GM12878 (cell line): ENCODE results near the gene GOLGA6L26. TPM values are rescaled to one million over a fixed set of nuclear protein-coding genes. Genes with fewer than 3 reads are reported as not detected.
A peak's percentile ranks its signal among the peaks of the same experiment; 100 is the strongest.
"Not testable (repeated sequence)": the region's sequence is repeated elsewhere in the genome, so short reads cannot be mapped to it uniquely, and the experiment has no call there.

ENCODE experiments used
- ATAC-seq: fragments of 200-7000 bp; cut with Tn5 transposase; 3 replicates; pipeline ENCODE4 v1.9.1; 2020; ENCODE audit warnings: mild to moderate bottlenecking, moderate library complexity
- BruUV-seq: library from RNA; stranded (reverse); fragments of 400-500 nt; replicated peaks from 2 replicates; lab custom pipeline; 2021; lab: Mats Ljungman, UMichigan
- CTCF ChIA-PET: fragments of 300-600 bp; sonication (Branson Sonifier 250); formaldehyde crosslinking; extraction: SDS; loops from one replicate; lab custom pipeline; 2021; ENCODE audit warnings: inconsistent platforms; lab: Yijun Ruan, JAX
- POLR2A ChIA-PET: fragments of 350-600 bp; formaldehyde crosslinking; extraction: SDS; loops from one replicate; lab custom pipeline; 2021; ENCODE audit warnings: inconsistent platforms; lab: Charles Lee
- RAD21 ChIA-PET: fragments of 300-600 bp; sonication (Branson Sonifier 250); formaldehyde crosslinking; loops from one replicate; lab custom pipeline; 2023; ENCODE audit warnings: antibody characterized with exemption; ENCODE audit not compliant: unreplicated experiment; lab: Charles Lee
- SMC1A ChIA-PET: fragments of 300-600 bp; sonication (Branson Sonifier 250); formaldehyde crosslinking; loops from one replicate; lab custom pipeline; 2023; ENCODE audit not compliant: unreplicated experiment, uncharacterized antibody; lab: Charles Lee
- DNase-seq: peaks from one replicate; pipeline ENCODE4 v3.0.0-alpha.2; 2011; ENCODE audit warnings: low read depth, low spot score
- FAIRE-seq: peaks from 3 replicates; lab custom pipeline; 2011; peaks lifted over from hg19 to GRCh38; lab: Jason Lieb, UNC
- H2AFZ ChIP-seq: 2 replicates; pipeline ENCODE4 v1.6.0; 2011; ENCODE audit warnings: low read depth, low read length, control low read depth; ENCODE audit not compliant: control insufficient read depth
- H3K27ac ChIP-seq: 2 replicates; pipeline ENCODE4 v1.5.1; 2011; ENCODE audit warnings: control low read depth; ENCODE audit not compliant: control insufficient read depth, insufficient read depth
- H3K27me3 ChIP-seq, 2 experiments: replicated peaks in 1 of 2; 2 replicates each; pipeline versions ENCODE4 v1.6.0 to v1.6.1; 2011; ENCODE audit warnings: low read length in 1 of 2; ENCODE audit not compliant: control insufficient read depth in 2 of 2, insufficient read depth in 2 of 2
- H3K36me3 ChIP-seq, 2 experiments: 2 replicates each; pipeline ENCODE4 v1.5.1; 2011; ENCODE audit warnings: low read length in 1 of 2; ENCODE audit not compliant: control insufficient read depth in 2 of 2, insufficient read depth in 2 of 2
- H3K4me1 ChIP-seq: 2 replicates; pipeline ENCODE4 v1.6.1; 2011; ENCODE audit warnings: mild to moderate bottlenecking, low read length, moderate library complexity, mixed read lengths; ENCODE audit not compliant: control insufficient read depth, insufficient read depth
- H3K4me2 ChIP-seq: 2 replicates; pipeline ENCODE4 v1.6.0; 2011; ENCODE audit warnings: control low read depth; ENCODE audit not compliant: control insufficient read depth, insufficient read depth
- H3K4me3 ChIP-seq: fragments of 200-600 bp; sonication (generic); 2 replicates; pipeline ENCODE4 v1.5.1; 2016
- H3K79me2 ChIP-seq: 2 replicates; pipeline ENCODE4 v1.6.0; 2011; ENCODE audit warnings: low read length; ENCODE audit not compliant: control insufficient read depth, insufficient read depth
- H3K9ac ChIP-seq: 2 replicates; pipeline ENCODE4 v1.8.0; 2011; ENCODE audit warnings: low read length, control low read depth, mixed read lengths; ENCODE audit not compliant: control insufficient read depth, insufficient read depth
- H3K9me3 ChIP-seq: replicated peaks from 3 replicates; pipeline ENCODE4 v1.5.1; 2011; ENCODE audit warnings: mild to moderate bottlenecking, low read length; ENCODE audit not compliant: control insufficient read depth, insufficient read depth
- H4K20me1 ChIP-seq: 2 replicates; pipeline ENCODE4 v1.6.0; 2011; ENCODE audit not compliant: control insufficient read depth, insufficient read depth
- WGBS: methylation state at CpG from one replicate; pipeline ENCODE4 v1.1.6; 2016; ENCODE audit warnings: low lambda C conversion rate; ENCODE audit not compliant: insufficient replicate concordance, insufficient coverage; ENCODE audit errors: missing lambda C conversion rate; 5-methylcytosine and 5-hydroxymethylcytosine counted together
- in situ Hi-C: fragments of 300-500 bp; cut with MboI; formaldehyde crosslinking; loops from 9 replicates; pipeline ENCODE4 v1.14.3; 2018; ENCODE audit warnings: mixed read lengths
- intact Hi-C: fragments of 100-400 bp; cut with micrococcal nuclease; formaldehyde crosslinking; loops from one replicate; pipeline ENCODE4 v1.14.2; 2022; ENCODE audit not compliant: unreplicated experiment
- polyA plus RNA-seq, 11 experiments: library from polyadenylated mRNA; depleted of rRNA in 4 of 11; unstranded in 6 of 11; stranded (reverse) in 5 of 11; fragments of >200 nt; fragmentation: Nextera tagmentation in 4 of 11; fragmentation: Illumina TruSeq in 1 of 11; extraction: Ambion mirVana in 4 of 11; extraction: Trizol in 1 of 11; gene quantifications; 1 replicate in 1 of 11; 2 replicates in 10 of 11; pipeline versions ENCODE4 v1.2.1 to v1.2.3, GENCODE V29; 2011 to 2016; ENCODE audit warnings: inconsistent platforms in 2 of 11, missing spikeins in 2 of 11, low read depth in 1 of 11
- total RNA-seq, 4 experiments: library from RNA; depleted of rRNA in 3 of 4; stranded (reverse); fragments of >200 nt in 3 of 4; fragmentation: Illumina TruSeq in 1 of 4; extraction: Trizol in 1 of 4; gene quantifications; 2 replicates each; pipeline versions ENCODE4 v1.2.1 to v1.2.3, GENCODE V29; 2013 to 2021

Gene GOLGA6L26
- total and polyA plus RNA-seq, 10 of the 15 experiments (the other 5 are each of a cell fraction or from before 2014, with no cell fraction given) = not detected

DNA sequence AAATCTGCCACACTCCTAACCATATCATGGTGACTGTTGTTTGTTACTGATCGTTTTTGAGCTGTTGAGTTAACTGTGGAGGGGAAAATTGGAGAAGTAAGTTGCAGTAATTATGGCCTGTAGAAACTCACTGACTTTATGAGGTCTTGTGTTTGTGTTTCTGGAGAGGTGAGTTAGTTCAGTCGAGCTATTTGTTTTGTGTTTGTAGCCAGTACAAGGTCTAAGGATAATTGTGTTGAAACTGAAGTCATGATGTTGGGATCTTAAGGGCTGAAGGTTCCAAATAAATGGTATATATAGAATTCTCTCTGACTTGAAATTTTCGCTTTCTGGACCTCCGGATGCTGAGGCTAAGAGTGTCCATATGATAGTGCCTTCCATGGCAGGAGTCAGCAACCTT, 29.2 kb downstream of the GOLGA6L26 start:
- H2AFZ ChIP-seq, H3K79me2 ChIP-seq, H3K27me3 ChIP-seq, H4K20me1 ChIP-seq, SMC1A ChIA-PET, ATAC-seq, BruUV-seq, H3K4me1 ChIP-seq, DNase-seq, H3K9me3 ChIP-seq, RAD21 ChIA-PET, H3K36me3 ChIP-seq, CTCF ChIA-PET, in situ Hi-C loops, POLR2A ChIA-PET, H3K9ac ChIP-seq, intact Hi-C loops, H3K27ac ChIP-seq, FAIRE-seq: not testable (repeated sequence)
- Histone ChIP-seq H3K4me3 (peak overlapping the region; percentile 79), H3K4me2 (peak overlapping the region; percentile 26; the same call in 1 of the 2 replicates)
- WGBS = 47% methylated on average over 4 of the region's 4 CpGs

DNA sequence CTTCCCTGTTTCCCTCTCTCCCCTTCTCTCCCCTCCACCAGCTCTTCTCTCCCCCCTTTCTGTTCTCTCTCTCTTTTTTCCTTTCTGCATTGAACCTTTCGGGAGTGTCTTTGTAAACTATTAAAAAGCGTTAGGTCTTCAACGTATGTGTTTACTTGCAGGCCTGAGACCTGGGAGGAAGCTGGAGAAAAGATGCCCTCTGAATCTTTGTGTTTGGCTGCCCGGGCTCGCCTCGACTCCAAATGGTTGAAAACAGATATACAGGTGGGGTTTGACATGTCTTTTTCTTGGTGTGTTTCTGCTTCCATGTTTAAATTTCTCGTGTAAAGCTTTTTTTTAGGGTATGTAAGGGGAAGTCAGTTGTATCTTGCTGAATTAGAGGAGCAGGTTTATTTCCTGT, 29.7 kb downstream of the GOLGA6L26 start:
- Histone ChIP-seq H3K4me2 (peak overlapping the region; percentile 4; the same call in 1 of the 2 replicates), H2AFZ (peak overlapping the region; percentile 41), H3K4me3 (peak overlapping the region; percentile 79), H3K9ac (peak overlapping the region; percentile 50; the same call in 1 of the 2 replicates)
- H4K20me1 ChIP-seq, CTCF ChIA-PET, in situ Hi-C loops, intact Hi-C loops, POLR2A ChIA-PET, BruUV-seq, RAD21 ChIA-PET, H3K9me3 ChIP-seq, H3K27me3 ChIP-seq, H3K36me3 ChIP-seq, FAIRE-seq, H3K4me1 ChIP-seq, SMC1A ChIA-PET, DNase-seq, H3K79me2 ChIP-seq, H3K27ac ChIP-seq, ATAC-seq: not testable (repeated sequence)
- WGBS = 3% methylated on average over 4 of the region's 7 CpGs
